CD4-positive, alpha-beta T cell treated with Interleukin-2 at 100 ng/mL for 4 hours (primary cell): ENCODE data around the gene UBR2.

Experiments
- DNase-seq: peaks from one replicate; pipeline ENCODE4 v3.0.0-alpha.2; 2020; ENCODE audit warnings: low spot score

UBR2 gene

GRCh38 chr6:42563697-42564505 is at the start of gene UBR2:
Gene UBR2 (plus strand): TSS chr6:42564029. CDS start chr6:42564320, 291 bp downstream.
- DNase-seq, result peak; percentile 98

GRCh38 chr6:42514745-42515144 is 49.1 kb upstream of the UBR2 start:
- DNase-seq, result no peak

GRCh38 chr6:42519779-42520178 is 44.0 kb upstream of the UBR2 start:
- no peak for DNase-seq

GRCh38 chr6:42520786-42521607 is 42.8 kb upstream of the UBR2 start:
- no peak for DNase-seq

- no peak for DNase-seq
Measured at GRCh38 chr6:42522036-42522435, 41.8 kb upstream of the UBR2 start.

- DNase-seq, result no peak
Measured at GRCh38 chr6:42522942-42523814, 40.7 kb upstream of the UBR2 start.

- DNase-seq, result no peak
Measured at GRCh38 chr6:42525206-42525605, 38.6 kb upstream of the UBR2 start.

- no peak for DNase-seq
Measured at GRCh38 chr6:42526616-42527015, 37.2 kb upstream of the UBR2 start.

GRCh38 chr6:42527204-42527603 is 36.6 kb upstream of the UBR2 start:
- DNase-seq, result no peak

GRCh38 chr6:42530296-42530695 is 33.5 kb upstream of the UBR2 start:
- no peak for DNase-seq

- no peak for DNase-seq
Measured at GRCh38 chr6:42530751-42531150, 33.1 kb upstream of the UBR2 start.

GRCh38 chr6:42532038-42532669 is 31.7 kb upstream of the UBR2 start:
- peak; percentile 62 for DNase-seq

GRCh38 chr6:42533794-42534193 is 30.0 kb upstream of the UBR2 start:
- no peak for DNase-seq

GRCh38 chr6:42537536-42537935 is 26.3 kb upstream of the UBR2 start:
- DNase-seq, result no peak

GRCh38 chr6:42539135-42539534 is 24.7 kb upstream of the UBR2 start:
- no peak for DNase-seq

GRCh38 chr6:42545226-42545773 is 18.5 kb upstream of the UBR2 start:
- DNase-seq, result no peak

- DNase-seq, result peak; percentile 87
Measured at GRCh38 chr6:42547407-42548329, 16.2 kb upstream of the UBR2 start.

GRCh38 chr6:42550277-42550676 is 13.6 kb upstream of the UBR2 start:
- no peak for DNase-seq

GRCh38 chr6:42551217-42551616 is 12.6 kb upstream of the UBR2 start:
- no peak for DNase-seq

GRCh38 chr6:42552380-42552779 is 11.4 kb upstream of the UBR2 start:
- no peak for DNase-seq
